GM12875 (cell line): ENCODE data around the gene SAFB2.
A peak's percentile ranks its signal among the peaks of the same experiment; 100 is the strongest.

ENCODE experiments used
- H3K4me3 ChIP-seq: one replicate; pipeline ENCODE4 v1.5.1; 2011; ENCODE audit warnings: low read depth, low read length, control low read depth
- TF ChIP-seq, protein P1 (sequence below): IDR thresholded peaks from 2 replicates; pipeline ENCODE4 v1.5.1; 2011; ENCODE audit warnings: low read depth, mild to moderate bottlenecking, control low read depth, inconsistent platforms, low read length, moderate library complexity, borderline replicate concordance; ENCODE audit not compliant: insufficient read depth

Gene SAFB2

GRCh38 chr19:5572556-5573286, 49.9 kb downstream of the SAFB2 start:
- H3K4me3 ChIP-seq = no peak overlapping the region
- TF ChIP-seq, protein P1, sequence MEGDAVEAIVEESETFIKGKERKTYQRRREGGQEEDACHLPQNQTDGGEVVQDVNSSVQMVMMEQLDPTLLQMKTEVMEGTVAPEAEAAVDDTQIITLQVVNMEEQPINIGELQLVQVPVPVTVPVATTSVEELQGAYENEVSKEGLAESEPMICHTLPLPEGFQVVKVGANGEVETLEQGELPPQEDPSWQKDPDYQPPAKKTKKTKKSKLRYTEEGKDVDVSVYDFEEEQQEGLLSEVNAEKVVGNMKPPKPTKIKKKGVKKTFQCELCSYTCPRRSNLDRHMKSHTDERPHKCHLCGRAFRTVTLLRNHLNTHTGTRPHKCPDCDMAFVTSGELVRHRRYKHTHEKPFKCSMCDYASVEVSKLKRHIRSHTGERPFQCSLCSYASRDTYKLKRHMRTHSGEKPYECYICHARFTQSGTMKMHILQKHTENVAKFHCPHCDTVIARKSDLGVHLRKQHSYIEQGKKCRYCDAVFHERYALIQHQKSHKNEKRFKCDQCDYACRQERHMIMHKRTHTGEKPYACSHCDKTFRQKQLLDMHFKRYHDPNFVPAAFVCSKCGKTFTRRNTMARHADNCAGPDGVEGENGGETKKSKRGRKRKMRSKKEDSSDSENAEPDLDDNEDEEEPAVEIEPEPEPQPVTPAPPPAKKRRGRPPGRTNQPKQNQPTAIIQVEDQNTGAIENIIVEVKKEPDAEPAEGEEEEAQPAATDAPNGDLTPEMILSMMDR = no peak

- TF ChIP-seq, protein P1 = no peak
- H3K4me3 ChIP-seq = no peak overlapping the region
Observed at GRCh38 chr19:5571777-5572176, 50.8 kb downstream of the SAFB2 start.

- TF ChIP-seq, protein P1 = no peak
- no peak overlapping the region for H3K4me3 ChIP-seq
Observed at GRCh38 chr19:5567970-5568407, 54.6 kb downstream of the SAFB2 start.

DNA sequence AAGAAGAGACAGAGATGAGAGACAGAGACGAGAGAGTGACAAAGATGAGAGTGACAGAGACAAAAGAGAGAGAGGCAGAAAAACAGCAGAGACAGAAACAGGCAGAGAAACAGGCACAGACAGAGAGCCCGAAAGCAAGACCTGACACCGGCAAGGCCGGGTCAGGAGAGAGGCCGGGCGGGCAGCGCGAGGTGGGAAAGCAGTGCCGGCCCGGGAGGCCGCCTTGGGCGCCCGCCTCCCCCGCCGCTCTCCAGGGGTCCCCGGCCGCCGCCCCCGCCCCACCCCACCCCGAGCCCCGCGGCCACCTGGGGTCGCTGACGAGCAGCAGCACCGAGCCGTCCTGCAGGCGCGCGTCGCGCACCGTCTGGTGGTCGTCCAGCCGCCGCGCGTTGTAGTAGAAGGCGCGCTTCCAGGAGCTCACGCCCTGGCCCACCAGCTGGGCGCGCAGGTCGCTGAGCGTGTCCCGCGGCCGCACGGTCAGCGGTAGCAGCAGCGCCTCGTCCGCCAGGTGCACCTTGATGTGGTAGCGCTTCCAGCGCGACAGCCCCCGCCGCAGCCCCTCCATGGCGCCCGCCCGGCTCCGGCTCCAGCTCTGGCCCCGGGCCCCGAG, 55.1 kb downstream of the SAFB2 start, which contains the start of gene TINCR:
TINCR (minus strand) TSS at position 594 of the 610 bp plus-strand sequence.
- TF ChIP-seq, protein P1 = no peak
- H3K4me3 ChIP-seq = no peak within 1 kb of the TSS

DNA sequence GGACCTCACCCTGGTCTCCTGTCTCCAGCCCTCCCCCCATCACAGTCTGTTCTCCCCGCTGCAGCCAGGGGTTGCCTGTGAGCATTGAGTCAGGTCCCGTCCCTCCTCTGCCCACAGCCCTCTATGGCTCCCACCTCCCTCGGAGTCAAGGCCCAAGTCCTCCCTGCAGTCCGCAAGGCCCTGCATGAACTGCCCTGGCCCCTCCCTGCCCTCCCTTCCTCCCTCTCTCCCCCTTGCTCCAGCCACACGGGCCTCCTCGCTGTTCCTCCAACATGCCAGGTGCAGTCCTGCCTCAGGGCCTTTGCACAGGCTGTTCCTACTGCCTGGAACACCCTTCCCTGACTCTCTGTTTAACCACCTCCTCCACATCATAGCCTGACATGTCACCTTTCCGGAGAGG, 57.6 kb downstream of the SAFB2 start:
- TF ChIP-seq, protein P1 = no peak
- no peak overlapping the region for H3K4me3 ChIP-seq

GRCh38 chr19:5563935-5564612, 58.5 kb downstream of the SAFB2 start:
- TF ChIP-seq, protein P1 = no peak
- H3K4me3 ChIP-seq = no peak overlapping the region

GRCh38 chr19:5563008-5563431, 59.6 kb downstream of the SAFB2 start:
- TF ChIP-seq, protein P1 = 0 out of 2 replicates have a peak, but pooled peaks have one; percentile 9
- H3K4me3 ChIP-seq = no peak overlapping the region
